ENCODE data around the gene IGSF3. TPM values are rescaled to one million over a fixed set of nuclear protein-coding genes. Genes with fewer than 3 reads are reported as not detected.

The IGSF3 gene
- polyA plus RNA-seq (47.4 to 83.3 TPM (median 53.4 TPM) in 3 replicates), polyA minus RNA-seq (99.3 to 188 TPM (median 149 TPM) in 3 replicates)
- polyA plus RNA-seq (2011; ENCODE audit: low read depth) = 9.6 TPM
- 19.3 and 21.3 TPM in 2 replicates for polyA plus RNA-seq (2011; cell fraction: cytosol; rRNA removed)
- 158 and 171 TPM in 2 replicates for polyA plus RNA-seq (2011; cell fraction: nucleus; rRNA removed)
- 20.1 and 45.5 TPM in 2 replicates for polyA plus RNA-seq (2012; ENCODE audit: low replicate concordance)
- polyA minus RNA-seq (2011; cell fraction: cytosol; rRNA and poly(A)+ RNA removed) = 77.9 TPM
- polyA minus RNA-seq (2011; cell fraction: nucleus; rRNA and poly(A)+ RNA removed) = 361 and 389 TPM in 2 replicates

- peak within 1 kb of the TSS; percentile 65 to 86 (median 70) for H3K4me3 ChIP-seq (ENCODE audit: control insufficient read depth in 2 of 3, extremely low read depth in 1 of 3, insufficient read depth in 2 of 3, low read depth in 1 of 3, low read length in 3 of 3)
- TF ChIP-seq EZH2 (IDR thresholded peaks at IDR 0.05; ENCODE audit: low read length) = no peak
- no peaks in the 10 kb centered on the region for H3K9me1 ChIP-seq (ENCODE audit: control insufficient read depth, extremely low read depth, insufficient read depth, low read length)
- dilution Hi-C loops (cut with MboI; ENCODE audit: extremely low pct_ligation_motif_present, low sequenced_read_pairs) = no loop called here
- peak within 1 kb of the TSS; percentile 84 for H3K4me2 ChIP-seq (ENCODE audit: control insufficient read depth, extremely low read depth, insufficient read depth, low read depth, low read length)
- no peaks in the 10 kb centered on the region for H3K27me3 ChIP-seq (ENCODE audit: control insufficient read depth, extremely low read depth, insufficient read depth, low read length)
- peaks cover 5 to 10% of the 10 kb centered on the region in 2 experiments for H3K36me3 ChIP-seq (ENCODE audit: control insufficient read depth in 2 of 2, extremely low read depth in 1 of 2, insufficient read depth in 2 of 2, low read length in 2 of 2)
- peak within 1 kb of the TSS; percentile 48 for H2AFZ ChIP-seq (ENCODE audit: control insufficient read depth, low read length)
- H3K9me3 ChIP-seq (ENCODE audit: control insufficient read depth, low read depth, low read length) = no peaks in the 10 kb centered on the region
- no peak for DNase-seq (ENCODE audit: low read depth, low spot score)
- H4K20me1 ChIP-seq (ENCODE audit: control insufficient read depth, extremely low read depth, insufficient read depth, low read length) = no peaks in the 10 kb centered on the region
- peak within 1 kb of the TSS; percentile 55 for H3K27ac ChIP-seq (ENCODE audit: control insufficient read depth, insufficient read depth, low read length)
- no peak for FAIRE-seq
- H3K79me2 ChIP-seq (ENCODE audit: control insufficient read depth, insufficient read depth, low read length) = peaks cover 38% of the 10 kb centered on the region
- peak within 1 kb of the TSS; percentile 70 for H3K9ac ChIP-seq (ENCODE audit: control insufficient read depth, extremely low read depth, insufficient read depth, low read length)
- peaks cover 18% of the 10 kb centered on the region for H3K4me1 ChIP-seq (ENCODE audit: control insufficient read depth, extremely low read depth, insufficient read depth, low read length)
These were observed at the start of gene IGSF3 for GRCh38 chr1:116667575-116668105. IGSF3 (minus strand) TSS chr1:116667733; CDS start chr1:116666326, 1,407 bp downstream.

GRCh38 chr1:116717318-116717717, 49.8 kb upstream of the IGSF3 start:
- H3K4me2 ChIP-seq (ENCODE audit: control insufficient read depth, extremely low read depth, insufficient read depth, low read depth, low read length) = no peak overlapping the region
- no peak overlapping the region for H3K4me3 ChIP-seq (ENCODE audit: control insufficient read depth in 2 of 3, extremely low read depth in 1 of 3, insufficient read depth in 2 of 3, low read depth in 1 of 3, low read length in 3 of 3)
- H3K27ac ChIP-seq (ENCODE audit: control insufficient read depth, insufficient read depth, low read length) = no peak overlapping the region
- H3K36me3 ChIP-seq (ENCODE audit: control insufficient read depth in 2 of 2, extremely low read depth in 1 of 2, insufficient read depth in 2 of 2, low read length in 2 of 2) = no peaks in the 10 kb centered on the region
- H3K9me1 ChIP-seq (ENCODE audit: control insufficient read depth, extremely low read depth, insufficient read depth, low read length) = no peaks in the 10 kb centered on the region
- H4K20me1 ChIP-seq (ENCODE audit: control insufficient read depth, extremely low read depth, insufficient read depth, low read length) = no peaks in the 10 kb centered on the region
- H3K9me3 ChIP-seq (ENCODE audit: control insufficient read depth, low read depth, low read length) = no peaks in the 10 kb centered on the region
- peaks cover 26% of the 10 kb centered on the region for H3K4me1 ChIP-seq (ENCODE audit: control insufficient read depth, extremely low read depth, insufficient read depth, low read length)
- no peak overlapping the region for H3K9ac ChIP-seq (ENCODE audit: control insufficient read depth, extremely low read depth, insufficient read depth, low read length)
- no peaks in the 10 kb centered on the region for H3K79me2 ChIP-seq (ENCODE audit: control insufficient read depth, insufficient read depth, low read length)
- FAIRE-seq (no peak), DNase-seq (ENCODE audit: low read depth, low spot score) (no peak)
- dilution Hi-C loops (cut with MboI; ENCODE audit: extremely low pct_ligation_motif_present, low sequenced_read_pairs) = no loop called here
- H3K27me3 ChIP-seq (ENCODE audit: control insufficient read depth, extremely low read depth, insufficient read depth, low read length) = no peaks in the 10 kb centered on the region
- TF ChIP-seq EZH2 (IDR thresholded peaks at IDR 0.05; ENCODE audit: low read length) (no peak), CTCF (optimal IDR thresholded peaks at IDR 0.05 in 1 of 3, IDR thresholded peaks at IDR 0.05 in 1 of 3, conservative IDR thresholded peaks at IDR 0.05 in 1 of 3; ENCODE audit: extremely low read depth in 1 of 3, insufficient read depth in 2 of 3, low read length in 3 of 3) (no peak)
- H2AFZ ChIP-seq (ENCODE audit: control insufficient read depth, low read length) = no peak overlapping the region

All from keratinocyte (primary cell).